GM19395 (cell line): ENCODE measurements around the gene BMP7.
"Not testable (repeated sequence)": the region's sequence is repeated elsewhere in the genome, so short reads cannot be mapped to it uniquely, and the experiment has no call there.

Experiments used
- ATAC-seq: cut with Tn5 transposase; IDR thresholded peaks from one replicate; pipeline ENCODE4 v1.9.1; 2021; ENCODE audit warnings: mild to moderate bottlenecking, moderate library complexity; ENCODE audit not compliant: unreplicated experiment

The BMP7 gene

DNA sequence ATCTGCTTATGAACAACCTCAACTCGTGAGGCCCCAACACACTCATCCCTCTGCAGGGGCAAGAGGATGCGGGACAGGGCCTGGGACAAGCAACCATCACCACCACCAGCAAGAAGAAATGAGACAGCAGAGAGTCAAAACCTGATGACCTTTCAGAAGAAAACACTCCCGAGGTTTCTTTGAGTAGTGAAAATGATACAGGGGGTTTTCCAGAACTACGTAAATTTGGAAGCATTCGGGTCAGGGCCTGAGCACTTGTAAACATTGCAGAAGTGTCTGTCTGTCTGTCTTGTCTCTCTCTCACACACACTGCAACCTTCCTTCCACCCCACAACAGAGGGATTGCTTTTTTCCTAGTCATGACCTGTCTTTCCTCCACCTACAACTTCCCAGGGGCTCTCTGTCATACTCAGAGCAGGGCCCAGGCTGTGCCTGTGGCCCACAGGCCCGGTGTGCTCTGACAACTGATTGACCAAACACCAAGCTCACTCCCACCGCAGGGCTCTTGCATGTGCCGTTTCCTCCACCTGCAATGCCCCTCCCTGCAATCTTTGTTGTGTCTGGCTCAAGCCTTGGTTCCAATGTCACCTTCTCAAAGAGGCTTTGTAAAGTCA, 90.9 kb downstream of the BMP7 start:
- ATAC-seq, result no peak

DNA sequence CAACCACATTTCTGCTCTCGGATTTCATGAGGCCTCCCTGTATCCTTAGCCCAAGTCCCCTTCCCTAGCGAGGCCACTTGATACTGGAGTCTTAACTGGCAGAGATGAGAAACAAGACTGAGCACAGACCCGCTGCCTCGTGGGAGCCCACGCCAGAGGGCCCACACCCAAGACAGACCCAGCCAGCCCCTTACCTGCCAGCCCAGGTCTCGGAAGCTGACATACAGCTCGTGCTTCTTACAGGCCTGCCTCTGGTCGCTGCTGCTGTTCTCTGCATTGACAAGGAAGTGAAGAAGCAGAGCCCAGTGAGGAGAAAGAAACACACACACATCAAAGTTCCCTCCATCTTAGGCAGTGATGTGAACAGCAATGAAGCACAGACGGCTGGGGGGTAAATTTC, 91.7 kb downstream of the BMP7 start:
- no peak for ATAC-seq

DNA sequence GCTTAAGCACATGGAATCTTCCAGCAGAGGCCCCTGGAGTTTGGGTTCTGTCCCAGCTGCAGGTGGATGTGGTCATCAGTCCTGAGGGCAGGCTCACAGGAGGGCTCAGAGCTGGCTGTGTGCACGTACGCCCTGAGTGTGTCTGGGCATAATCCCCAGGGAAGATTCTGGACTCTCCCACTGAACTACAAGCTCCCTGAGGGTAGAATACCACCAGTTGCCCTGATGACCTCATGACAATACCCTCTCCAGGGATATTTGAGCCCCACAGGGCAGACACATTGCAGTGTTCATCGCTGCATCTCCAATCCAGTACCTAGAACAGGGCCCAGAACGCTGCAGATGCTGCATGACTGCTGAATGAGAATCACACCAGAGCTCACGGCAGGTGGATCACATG, 92.5 kb downstream of the BMP7 start:
- no peak for ATAC-seq

DNA sequence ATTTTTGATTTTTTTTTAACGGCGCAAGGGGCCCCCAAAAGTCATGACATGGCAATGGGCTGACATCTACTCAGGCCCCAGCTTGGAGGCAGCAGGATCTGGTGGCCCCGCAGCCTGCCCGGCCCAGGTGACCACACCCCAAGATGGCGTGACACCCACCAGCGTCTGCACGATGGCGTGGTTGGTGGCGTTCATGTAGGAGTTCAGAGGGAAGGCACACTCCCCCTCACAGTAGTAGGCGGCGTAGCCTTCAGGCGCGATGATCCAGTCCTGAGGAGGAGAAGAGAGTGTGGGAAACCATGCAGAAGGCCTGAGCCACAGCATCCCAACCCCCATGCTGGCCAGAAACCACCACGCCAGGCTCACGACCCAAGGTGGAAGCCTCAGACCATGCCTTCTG, 93.4 kb downstream of the BMP7 start:
- ATAC-seq, result no peak

DNA sequence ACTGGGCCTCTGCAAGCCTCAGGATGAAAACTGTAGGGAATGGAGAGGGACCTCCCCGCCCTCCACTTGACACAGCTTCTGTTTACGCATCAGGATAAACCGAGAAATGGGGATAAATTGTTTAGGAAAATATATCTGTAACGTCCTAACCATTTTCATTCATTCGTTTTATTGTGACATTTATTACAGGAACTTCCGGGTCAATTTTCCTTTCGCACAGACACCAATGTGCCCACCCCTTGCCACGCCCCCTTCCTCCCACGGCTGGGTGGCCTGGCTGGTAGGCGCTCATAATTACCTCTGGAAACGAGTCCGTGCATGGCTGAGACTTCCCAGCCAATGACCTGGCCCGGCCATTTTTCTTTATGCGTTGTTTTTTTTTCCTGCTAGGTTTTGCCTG, 96.1 kb downstream of the BMP7 start:
- ATAC-seq, result no peak

DNA sequence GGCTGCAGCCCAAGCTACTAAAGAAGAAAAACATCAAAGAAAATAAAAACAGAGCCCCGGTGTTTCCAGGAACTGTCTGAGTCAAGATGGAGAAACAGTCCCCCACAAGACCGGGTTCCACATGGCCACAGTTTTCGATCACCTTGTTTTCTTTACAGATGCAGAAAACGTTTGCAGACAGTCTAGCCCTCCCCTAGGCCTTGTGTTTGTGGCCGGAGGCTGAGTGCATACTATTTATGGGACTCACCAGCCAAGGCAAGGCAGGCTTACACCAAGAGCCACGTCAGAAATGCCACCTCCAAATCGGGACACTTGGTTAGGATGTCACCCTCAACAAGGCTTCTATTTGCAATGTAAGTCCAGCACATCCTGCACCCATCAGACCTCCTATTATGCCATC, 97.3 kb downstream of the BMP7 start:
- ATAC-seq, result no peak

DNA sequence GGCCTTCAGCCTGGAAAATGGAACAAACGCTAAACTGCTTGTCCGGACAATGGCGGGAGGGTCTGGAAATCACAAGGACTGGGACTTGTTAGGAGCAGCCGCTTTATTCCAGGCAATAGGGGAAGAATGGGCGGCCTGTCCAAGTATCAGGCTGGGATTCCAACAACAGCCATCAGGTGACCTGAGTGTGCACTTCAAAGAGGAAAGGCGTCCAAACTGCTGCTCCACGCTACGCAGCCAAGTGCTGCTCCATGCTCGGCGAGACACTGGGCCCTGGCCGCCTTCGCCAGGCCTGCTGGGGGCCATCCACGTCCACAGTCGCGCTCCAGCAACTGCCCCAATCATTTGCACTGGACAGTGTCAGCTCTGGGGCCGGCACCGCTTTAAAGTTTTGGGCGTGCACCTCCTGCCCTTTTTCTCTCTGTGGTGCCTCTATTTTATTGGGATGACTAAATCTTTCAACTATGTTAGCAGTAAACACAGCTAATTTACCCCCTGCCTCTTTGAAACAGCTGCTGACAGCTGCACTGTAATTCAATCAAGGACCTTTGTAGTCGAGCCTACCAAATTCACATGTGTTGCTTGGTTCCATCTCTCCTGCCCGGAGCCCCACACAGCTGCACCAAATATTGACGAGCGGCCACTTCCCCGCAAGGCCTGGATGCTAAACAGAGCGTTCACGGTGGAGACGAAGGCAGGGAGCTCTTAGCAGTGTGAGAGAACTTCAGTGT, 98.3 kb downstream of the BMP7 start:
- no peak for ATAC-seq

DNA sequence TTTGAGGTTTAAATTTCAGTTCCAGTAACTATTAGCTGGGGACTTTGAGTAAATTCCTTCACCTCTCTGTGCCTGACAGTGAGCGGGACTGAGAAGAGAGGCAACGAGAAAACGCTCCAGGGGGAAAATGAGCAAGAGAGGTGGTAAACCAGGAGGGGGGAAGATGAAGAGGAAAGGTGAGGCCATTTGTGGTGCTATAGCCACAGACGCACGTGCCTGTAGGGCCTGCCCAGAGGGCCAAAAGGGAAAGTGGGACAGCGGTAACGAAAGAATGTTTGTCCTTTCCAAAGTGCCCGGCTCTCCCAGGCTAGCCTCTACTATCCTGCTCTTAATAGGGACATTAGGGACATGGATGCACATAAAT, 99.2 kb downstream of the BMP7 start:
- no peak for ATAC-seq

DNA sequence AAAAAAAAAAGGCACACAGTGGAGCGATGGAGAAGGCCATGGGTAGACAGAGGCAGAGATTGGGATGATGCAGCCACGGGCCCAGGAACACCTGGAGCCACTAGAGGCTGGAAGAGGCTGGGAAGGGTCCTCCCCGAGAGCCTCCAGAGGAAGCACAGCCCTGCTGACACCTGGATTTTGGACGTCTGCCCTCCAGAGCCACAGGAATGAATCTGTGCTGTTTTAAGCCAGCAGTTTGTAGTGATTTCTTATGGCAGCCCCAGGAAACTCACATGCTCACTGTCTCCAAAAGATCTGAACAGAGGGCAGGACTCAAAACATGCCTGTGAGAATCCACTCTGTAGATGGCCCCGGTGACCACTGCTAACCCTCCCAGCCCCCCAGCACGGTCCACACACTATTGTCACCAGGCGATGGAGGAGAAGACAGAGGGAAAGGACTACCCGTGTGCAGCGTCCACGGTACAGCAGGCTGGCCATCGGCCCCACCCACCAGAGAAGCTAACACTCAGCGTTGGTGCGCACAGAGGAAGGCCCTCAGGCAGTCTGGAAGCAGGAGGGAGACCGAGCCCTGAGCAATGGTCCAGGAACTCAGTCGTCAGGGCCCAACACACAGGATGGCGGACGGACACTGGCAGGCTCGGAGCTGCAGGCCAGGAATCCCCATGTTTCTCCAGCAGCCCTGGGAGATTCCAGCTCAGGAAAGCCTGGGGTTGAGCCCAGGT, 99.7 kb downstream of the BMP7 start:
- ATAC-seq, result no peak

DNA sequence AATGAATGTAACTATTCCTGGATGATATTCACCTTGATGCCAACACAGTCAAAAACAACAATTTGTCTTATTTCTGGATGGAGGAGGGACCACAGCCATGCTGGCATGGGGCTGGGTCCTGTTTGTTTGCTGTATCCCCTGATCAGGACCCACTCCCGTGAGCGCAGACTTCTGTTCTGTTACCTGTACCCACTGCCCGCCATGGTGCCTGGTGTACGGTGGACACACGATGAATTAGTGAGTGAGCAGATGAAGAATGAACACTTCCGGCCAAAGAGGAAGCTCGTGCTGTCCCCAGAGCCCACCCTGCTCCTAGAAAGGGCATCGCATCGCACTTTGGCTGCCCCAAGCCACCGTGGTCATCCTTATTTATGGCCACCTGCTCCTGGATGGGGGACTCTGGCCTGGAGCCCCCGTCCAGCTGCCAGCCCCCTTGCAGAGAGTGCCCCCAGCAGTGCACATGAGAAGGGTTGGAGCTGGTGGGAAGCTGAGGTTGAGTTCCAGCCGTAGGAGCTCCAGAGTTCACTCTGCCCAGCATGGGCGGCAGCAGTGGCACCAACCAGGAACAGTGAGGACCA, 100.9 kb downstream of the BMP7 start:
- ATAC-seq, result no peak

DNA sequence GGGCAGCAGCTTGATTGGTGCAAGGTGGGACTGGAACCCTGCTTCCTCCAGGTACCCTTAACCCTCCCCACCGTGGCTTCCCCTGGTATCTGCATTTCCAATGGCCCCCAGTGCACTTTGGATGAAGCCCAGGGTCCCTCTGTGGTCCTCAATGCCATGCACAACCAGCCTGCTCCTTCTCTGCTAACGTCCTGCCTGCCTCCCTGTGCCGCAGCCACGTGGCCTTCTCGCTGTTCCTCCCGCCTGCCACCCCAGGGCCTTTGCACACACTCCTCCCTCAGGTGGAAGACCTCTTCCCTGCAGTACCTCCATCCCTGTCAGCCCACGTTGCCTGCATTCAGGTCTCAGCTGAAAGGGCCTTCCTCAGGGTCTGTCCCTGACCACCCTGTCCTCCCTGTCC, 101.6 kb downstream of the BMP7 start:
- ATAC-seq, result no peak

DNA sequence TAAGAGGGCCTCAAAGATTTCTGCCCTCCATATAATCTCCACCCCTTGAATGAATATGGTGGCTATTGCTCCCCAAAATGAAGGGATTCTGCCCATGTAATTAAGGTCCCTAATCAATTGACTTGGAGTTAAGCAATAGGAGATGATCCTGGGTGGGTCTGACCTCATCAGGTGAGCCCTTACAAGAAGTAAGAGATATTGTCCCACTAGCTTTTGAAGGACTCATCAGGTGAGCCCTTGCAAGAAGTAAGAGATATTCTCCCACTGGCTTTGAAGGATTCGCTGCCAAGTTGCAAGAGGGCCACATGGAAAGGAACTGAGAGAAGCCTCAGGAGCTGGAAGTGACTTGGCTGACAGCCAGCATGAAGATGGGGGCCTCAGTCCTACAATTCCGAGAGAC, 103.4 kb downstream of the BMP7 start:
- no peak for ATAC-seq

DNA sequence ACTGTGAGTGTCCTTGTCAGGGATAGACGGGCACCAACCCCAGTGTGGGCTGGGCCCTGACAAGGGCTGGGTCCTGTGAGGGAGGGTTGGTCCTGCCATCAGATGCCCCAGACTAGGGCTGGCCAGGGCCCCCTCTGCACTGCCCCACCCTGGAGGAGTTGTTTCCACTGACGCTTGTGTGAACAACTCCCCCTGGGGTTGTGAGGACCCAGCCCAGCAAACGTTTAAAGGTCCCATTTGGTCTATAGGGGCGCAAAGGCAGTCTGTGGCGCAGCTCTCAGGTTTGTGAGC, 104.1 kb downstream of the BMP7 start:
- ATAC-seq, result no peak

DNA sequence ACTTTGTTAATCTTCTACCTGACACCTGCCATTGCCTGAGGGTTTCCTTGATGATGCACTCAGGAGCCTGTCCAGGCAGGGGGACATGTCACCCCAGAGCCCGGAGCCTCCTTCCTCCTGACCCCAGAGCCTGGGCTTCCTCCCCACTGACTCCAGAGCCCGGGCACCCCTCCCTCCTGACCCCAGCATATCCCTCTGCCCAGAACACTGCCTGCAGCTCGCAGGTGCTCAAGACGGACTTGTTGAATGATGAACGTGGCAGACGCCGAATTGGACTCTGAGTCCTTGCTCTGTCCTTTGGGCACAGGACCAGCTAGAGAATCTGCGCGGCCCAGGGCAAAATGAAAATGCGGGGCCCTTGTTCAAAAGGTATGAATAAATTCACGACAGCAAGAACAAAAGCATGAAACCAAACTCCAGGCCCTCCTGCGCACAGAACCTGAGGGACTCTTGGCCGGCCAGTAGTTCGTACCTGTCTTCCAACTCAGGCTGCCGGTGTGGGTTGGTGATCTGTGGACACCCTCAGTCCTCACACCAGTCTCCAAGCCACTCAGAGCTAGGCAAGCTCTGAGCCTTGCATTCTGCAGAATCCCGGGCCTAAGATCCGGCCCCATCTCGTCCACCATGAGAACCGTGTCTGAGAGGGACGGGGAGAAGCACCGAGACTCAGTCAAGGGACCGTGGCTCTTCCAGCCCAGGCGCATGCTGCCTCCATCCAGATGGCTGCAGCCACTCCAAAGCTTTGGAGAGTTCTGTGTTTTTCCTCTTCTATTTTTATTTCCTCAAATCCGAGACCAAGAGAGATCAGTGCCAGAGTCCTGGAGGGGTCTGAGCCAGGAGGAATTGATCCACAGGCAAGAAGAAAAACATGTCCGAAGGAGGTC, 104.7 kb downstream of the BMP7 start:
- no peak for ATAC-seq

DNA sequence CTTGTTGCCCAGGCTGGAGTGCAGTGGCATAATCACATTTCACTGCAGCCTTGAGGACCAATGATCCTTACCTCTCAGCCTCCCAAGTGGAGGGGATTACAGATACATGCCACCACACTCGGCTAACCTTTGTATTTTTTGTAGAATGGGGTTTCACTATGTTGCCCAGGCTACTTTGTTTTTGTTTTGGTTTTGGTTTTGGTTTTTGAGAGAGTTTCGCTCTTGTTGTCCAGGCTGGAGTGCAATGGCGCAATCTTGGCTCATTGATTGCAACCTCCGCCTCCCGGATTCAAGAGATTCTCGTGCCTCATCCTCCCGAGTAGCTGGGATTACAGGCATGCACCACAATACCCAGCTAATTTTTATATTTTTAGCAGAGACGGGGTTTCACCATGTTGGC, 105.5 kb downstream of the BMP7 start:
- no peak for ATAC-seq

DNA sequence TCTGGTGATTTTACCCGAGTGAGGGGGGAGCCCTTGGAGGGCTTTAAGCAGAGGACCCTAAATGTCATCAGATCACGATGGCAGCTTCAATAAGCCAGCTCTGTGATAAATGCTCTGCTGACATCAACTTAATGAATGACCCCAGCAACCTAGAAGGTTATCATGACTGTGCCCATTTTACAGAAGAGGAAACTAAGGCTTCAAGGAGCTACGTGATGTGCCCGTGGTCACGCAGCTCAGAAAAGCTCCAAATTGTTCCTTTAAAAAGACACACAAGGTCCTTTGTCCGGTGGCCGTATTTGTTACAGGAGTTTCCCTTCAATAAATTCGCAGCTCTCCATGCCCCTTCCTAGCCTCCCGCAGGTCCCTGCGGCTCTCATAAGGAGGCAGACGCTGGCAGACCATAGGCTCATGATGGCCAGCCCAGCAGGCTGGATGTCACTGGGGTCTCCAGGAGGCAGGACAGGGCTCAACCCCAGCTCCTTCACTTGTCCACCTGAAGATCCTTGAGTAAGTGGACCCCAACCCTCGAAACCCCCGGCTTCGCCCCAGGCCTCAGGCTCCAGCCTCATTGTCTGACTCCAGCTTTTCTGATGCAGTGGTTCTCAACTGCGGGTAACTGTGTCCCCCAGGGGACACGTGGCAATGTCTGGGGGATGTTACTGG, 106.4 kb downstream of the BMP7 start:
- no peak for ATAC-seq

DNA sequence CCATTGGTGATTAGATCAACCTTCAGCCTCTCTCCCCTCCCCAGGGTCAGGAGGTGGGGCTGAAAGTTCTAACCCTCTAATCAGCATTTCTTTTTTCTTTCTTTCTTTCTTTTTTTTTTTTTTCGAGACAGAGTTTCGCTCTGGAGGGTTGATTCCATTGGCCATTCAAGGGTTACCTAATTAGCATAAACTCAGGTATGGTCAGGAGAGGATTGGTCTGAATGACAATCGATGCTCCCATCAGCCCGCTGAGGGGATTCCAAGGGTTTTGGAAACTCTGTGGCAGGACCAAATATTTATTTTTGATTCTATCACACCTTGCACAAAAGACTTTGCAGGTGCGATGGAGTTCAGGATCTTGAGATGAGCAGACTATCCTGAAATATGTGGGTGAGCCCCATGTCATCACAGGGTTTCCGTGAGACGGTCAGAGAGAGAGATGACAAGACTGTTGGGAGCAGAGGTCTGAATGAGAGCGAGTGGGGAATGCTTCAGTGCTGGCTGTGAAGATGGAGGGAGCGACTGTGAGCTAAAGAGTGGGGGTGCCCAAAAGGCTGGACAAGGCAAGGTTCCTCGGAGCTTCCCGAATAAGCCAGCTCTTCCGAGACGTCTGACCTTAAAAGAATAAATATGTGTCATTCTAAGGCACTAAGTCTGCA, 107.1 kb downstream of the BMP7 start:
- ATAC-seq, result no peak

DNA sequence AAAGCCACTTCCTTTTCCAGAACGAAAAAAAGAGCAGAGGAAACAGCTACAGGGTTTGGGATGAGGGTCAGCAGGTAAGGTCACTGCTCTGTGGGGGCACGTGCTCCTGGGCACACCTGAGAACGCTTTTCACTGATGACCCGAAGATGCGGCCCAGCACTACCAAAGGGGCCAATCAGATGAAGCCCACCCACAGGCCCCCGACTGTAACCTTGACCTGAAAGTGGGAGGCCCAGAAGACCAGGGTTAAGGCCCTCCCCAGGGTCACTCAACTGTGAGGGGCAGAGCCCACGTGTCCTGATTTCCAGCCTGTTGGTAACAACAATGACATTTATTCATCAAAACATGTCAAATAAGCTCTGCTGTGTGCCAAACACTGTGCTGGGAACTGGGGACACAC, 108.0 kb downstream of the BMP7 start:
- no peak for ATAC-seq

DNA sequence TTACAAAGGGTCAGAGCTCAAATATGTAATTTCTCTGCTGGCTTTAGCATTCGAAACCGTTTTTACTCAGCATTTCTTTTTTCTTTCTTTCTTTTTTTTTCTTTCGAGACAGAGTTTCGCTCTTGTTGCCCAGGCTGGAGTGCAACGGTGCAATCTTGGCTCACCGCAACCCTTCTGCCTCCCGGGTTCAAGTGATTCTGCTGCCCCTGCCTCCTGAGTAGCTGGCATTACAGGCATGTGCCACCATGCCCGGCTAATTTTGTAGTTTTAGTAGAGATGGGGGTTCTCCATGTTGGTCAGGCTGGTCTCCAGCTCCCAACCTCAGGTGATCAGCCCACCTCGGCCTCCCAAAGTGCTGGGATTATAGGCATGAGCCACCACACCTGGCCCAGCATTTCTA, 108.7 kb downstream of the BMP7 start:
- ATAC-seq, result not testable (repeated sequence)

DNA sequence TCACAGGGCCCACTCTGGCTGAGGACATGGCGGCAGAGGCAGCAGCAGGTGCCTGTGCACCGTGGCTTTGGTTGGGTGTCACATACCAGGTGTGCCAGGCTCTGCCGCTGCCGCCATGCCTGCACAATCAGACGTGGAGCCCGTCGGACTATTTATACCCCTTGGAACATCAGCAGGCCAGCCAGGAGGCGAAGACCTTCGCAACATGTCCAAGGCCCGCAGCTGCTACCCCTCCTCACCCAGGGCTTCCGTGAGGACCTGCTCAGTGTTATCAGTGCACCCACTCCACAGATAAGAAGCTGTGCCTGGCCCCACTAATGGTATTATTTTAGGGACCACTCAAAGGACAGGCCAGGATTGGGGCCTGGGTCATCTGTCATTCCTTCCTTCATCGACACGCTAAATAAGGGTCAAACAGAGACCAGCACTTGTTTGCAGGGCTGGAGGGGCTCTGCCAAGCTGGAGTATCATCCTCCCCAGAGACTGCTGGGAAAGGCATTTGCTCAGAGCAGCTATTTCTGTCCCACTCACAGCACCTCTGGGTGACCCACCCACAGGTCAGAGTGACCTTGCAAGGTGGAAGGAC, 109.2 kb downstream of the BMP7 start:
- ATAC-seq, result no peak
